WTC11 (cell line): ENCODE data around the gene OR5H1.

ENCODE experiments used
- JUN ChIP-seq: sonication (generic); formaldehyde crosslinking; IDR thresholded peaks from 2 replicates; pipeline ENCODE4 v1.8.0; 2023; ENCODE audit warnings: mild to moderate bottlenecking, missing genetic modification reagents
- MYBL2 ChIP-seq: sonication (generic); formaldehyde crosslinking; IDR thresholded peaks from 2 replicates; pipeline ENCODE4 v1.8.1; 2023; ENCODE audit warnings: mild to moderate bottlenecking, moderate library complexity, missing genetic modification reagents
- NFYB ChIP-seq: sonication (generic); formaldehyde crosslinking; conservative IDR thresholded peaks from 2 replicates; pipeline ENCODE4 v1.8.0; 2022; ENCODE audit warnings: low read depth, missing genetic modification reagents
- ZNF138 ChIP-seq: sonication (generic); formaldehyde crosslinking; conservative IDR thresholded peaks from 2 replicates; pipeline ENCODE4 v1.8.1; 2022; ENCODE audit warnings: mild to moderate bottlenecking, moderate library complexity, missing genetic modification reagents
- ZNF232 ChIP-seq: sonication (generic); formaldehyde crosslinking; IDR thresholded peaks from 2 replicates; pipeline ENCODE4 v1.8.0; 2022; ENCODE audit warnings: mild to moderate bottlenecking, missing genetic modification reagents
- TF ChIP-seq, protein P1 (sequence below): sonication (generic); formaldehyde crosslinking; IDR thresholded peaks from 2 replicates; pipeline ENCODE4 v1.8.1; 2022; ENCODE audit warnings: low read depth, mild to moderate bottlenecking, moderate library complexity, missing genetic modification reagents, borderline replicate concordance
- TF ChIP-seq, protein P2 (sequence below): fragments of 200-600 bp; IDR thresholded peaks from 2 replicates; pipeline ENCODE4 v1.8.0; 2022; ENCODE audit warnings: antibody characterized with exemption
- TF ChIP-seq, protein P3 (sequence below): sonication (generic); formaldehyde crosslinking; conservative IDR thresholded peaks from 2 replicates; pipeline ENCODE4 v1.8.1; 2022; ENCODE audit warnings: mild to moderate bottlenecking, missing genetic modification reagents

DNA sequence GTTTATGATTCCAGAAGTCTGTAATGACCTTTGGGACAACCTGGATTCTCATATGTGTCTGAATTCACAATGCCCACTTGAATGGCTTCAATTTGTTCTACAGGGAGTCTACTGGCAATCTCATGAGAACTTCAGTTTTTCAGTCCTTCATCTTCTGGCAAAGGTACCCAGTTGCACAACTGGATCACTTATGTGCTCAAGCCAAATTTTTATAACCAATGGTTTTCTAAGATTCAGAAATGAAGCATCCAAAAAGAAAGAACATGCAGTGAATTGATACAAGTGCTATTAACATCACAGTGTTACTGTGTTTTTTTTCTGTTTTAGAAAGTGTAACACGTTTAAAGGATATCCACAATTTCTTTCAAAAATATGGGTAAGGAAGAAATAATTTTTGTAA is 16.7 kb downstream of the OR5H1 start, which contains the start of gene OR5H14:
- TF ChIP-seq, protein P1, sequence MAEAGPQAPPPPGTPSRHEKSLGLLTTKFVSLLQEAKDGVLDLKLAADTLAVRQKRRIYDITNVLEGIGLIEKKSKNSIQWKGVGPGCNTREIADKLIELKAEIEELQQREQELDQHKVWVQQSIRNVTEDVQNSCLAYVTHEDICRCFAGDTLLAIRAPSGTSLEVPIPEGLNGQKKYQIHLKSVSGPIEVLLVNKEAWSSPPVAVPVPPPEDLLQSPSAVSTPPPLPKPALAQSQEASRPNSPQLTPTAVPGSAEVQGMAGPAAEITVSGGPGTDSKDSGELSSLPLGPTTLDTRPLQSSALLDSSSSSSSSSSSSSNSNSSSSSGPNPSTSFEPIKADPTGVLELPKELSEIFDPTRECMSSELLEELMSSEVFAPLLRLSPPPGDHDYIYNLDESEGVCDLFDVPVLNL: no peak
- no peak for TF ChIP-seq NFYB (CRISPR knock-in tag)
- no peak for TF ChIP-seq MYBL2 (CRISPR knock-in tag)
- TF ChIP-seq, protein P2, sequence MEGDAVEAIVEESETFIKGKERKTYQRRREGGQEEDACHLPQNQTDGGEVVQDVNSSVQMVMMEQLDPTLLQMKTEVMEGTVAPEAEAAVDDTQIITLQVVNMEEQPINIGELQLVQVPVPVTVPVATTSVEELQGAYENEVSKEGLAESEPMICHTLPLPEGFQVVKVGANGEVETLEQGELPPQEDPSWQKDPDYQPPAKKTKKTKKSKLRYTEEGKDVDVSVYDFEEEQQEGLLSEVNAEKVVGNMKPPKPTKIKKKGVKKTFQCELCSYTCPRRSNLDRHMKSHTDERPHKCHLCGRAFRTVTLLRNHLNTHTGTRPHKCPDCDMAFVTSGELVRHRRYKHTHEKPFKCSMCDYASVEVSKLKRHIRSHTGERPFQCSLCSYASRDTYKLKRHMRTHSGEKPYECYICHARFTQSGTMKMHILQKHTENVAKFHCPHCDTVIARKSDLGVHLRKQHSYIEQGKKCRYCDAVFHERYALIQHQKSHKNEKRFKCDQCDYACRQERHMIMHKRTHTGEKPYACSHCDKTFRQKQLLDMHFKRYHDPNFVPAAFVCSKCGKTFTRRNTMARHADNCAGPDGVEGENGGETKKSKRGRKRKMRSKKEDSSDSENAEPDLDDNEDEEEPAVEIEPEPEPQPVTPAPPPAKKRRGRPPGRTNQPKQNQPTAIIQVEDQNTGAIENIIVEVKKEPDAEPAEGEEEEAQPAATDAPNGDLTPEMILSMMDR: no peak
- TF ChIP-seq, protein P3, sequence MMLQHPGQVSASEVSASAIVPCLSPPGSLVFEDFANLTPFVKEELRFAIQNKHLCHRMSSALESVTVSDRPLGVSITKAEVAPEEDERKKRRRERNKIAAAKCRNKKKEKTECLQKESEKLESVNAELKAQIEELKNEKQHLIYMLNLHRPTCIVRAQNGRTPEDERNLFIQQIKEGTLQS (CRISPR knock-in tag): no peak
- no peak for TF ChIP-seq ZNF232 (CRISPR knock-in tag)
- no peak for TF ChIP-seq ZNF138
- TF ChIP-seq JUN (CRISPR knock-in tag): no peak
